Cardiac fibroblast (primary cell): ENCODE data around the gene POU2F2.

Source experiments
- DNase-seq, 2 donors: peaks; one replicate each; pipeline versions ENCODE4 v3.0.0 to v3.0.0-alpha.2; 2010; ENCODE audit warnings: low read depth in 2 of 2
- H3K4me3 ChIP-seq, 2 donors: replicated peaks in 1 of 2; 1 replicate in 1 of 2; 2 replicates in 1 of 2; pipeline ENCODE4 v1.5.1; 2011; ENCODE audit warnings: low read depth in 2 of 2, low read length in 2 of 2, mild to moderate bottlenecking in 2 of 2, moderate library complexity in 1 of 2
- TF ChIP-seq, protein P1 (sequence below): IDR thresholded peaks from one replicate; pipeline ENCODE4 v1.5.1; 2011; ENCODE audit warnings: low read depth, mild to moderate bottlenecking, low read length, inconsistent platforms

POU2F2 gene

DNA sequence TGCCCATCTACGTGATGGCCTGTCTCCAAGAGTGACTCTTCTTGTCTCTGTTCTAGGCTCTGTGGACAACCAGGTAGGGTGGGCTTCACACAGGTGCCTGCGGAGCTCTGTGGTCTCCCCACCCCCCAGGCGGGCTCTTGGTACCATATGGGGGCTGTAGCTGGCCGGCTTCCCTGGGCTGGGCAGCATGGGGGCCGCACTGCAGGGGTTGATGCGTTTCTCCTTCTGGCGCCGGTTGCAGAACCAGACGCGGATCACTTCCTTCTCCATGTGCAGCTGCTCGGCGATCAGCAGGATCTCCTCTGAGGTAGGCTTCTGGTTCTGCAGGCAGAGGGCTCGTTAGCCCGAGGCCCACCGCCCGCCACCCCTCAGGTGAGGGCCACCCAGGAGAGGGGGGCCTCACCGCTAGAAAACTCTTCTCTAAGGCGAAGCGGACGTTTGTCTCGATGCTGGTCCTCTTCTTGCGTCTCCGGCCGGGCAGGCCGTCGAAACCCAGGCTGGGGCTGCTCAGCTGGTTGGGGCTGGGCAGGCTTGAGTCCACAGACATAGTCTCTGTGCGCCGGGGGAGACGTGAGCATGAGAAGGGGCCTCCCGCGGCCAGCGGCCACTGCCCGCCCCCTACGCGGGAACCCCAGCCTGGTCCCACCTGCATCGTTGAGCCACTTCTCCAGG is 37.0 kb downstream of the POU2F2 start:
- H3K4me3 ChIP-seq = no peak overlapping the region
- DNase-seq = no peak
- TF ChIP-seq, protein P1, sequence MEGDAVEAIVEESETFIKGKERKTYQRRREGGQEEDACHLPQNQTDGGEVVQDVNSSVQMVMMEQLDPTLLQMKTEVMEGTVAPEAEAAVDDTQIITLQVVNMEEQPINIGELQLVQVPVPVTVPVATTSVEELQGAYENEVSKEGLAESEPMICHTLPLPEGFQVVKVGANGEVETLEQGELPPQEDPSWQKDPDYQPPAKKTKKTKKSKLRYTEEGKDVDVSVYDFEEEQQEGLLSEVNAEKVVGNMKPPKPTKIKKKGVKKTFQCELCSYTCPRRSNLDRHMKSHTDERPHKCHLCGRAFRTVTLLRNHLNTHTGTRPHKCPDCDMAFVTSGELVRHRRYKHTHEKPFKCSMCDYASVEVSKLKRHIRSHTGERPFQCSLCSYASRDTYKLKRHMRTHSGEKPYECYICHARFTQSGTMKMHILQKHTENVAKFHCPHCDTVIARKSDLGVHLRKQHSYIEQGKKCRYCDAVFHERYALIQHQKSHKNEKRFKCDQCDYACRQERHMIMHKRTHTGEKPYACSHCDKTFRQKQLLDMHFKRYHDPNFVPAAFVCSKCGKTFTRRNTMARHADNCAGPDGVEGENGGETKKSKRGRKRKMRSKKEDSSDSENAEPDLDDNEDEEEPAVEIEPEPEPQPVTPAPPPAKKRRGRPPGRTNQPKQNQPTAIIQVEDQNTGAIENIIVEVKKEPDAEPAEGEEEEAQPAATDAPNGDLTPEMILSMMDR = no peak

DNA sequence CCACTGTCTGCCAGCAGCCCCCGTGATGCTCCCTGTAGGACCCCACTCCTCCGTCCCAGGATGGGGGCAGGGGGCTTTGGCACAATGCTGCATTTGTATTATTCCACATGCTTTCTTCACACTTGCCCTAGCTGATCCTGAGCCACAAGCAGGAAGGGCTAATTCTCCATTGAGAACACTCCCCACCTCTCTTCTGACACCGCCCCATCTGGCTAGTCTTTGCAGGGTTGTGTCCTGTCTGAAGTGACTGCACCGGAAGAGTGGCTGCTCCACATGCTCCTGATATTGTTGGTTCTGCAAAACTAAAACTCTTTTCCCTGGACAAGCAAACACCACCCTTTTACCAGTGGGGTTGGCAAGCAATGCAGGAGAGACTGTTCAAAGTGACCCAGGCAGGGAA is 38.3 kb downstream of the POU2F2 start:
- no peak overlapping the region for H3K4me3 ChIP-seq
- no peak for DNase-seq
- TF ChIP-seq, protein P1 = no peak

DNA sequence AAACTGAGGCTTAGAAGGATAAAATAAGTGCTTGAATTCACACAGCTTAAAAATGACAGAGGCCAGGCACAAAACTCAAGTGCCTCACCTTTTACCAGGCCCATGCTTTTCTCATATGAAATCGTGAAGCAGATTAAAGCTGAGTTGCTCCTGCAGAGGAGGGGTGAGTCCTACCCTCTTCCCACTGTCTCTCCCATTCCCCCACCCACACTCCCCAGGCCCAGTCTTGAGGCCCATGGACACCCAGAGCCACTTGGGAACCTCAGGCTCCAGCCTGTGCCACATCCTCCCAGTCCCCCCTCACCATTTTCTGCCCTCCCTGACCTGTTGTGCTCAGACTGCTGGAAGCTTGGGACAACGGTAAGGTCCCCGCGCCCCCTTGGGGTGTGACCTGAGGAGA is 38.7 kb downstream of the POU2F2 start:
- TF ChIP-seq, protein P1 = no peak
- no peak overlapping the region for H3K4me3 ChIP-seq
- no peak for DNase-seq

DNA sequence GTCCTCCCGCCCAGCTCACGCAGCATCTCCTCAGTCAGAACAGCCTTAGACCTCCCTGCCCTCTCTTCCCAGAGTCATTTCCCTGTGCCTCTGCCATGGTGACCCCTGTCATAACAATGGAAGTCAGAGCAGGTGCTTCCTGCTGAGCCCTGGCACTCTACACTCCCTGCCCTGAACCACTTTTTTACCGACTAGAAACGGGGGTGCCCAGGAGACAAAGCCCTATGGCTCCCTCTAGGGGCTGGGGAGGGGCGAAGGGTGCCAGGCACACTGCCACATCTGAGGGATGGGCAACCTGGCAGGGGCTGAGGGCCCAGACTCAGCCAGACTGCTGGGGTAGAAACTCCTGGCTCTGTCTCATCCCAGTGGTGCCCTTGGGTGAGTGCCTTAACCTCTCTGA is 39.9 kb downstream of the POU2F2 start:
- H3K4me3 ChIP-seq = no peak overlapping the region
- TF ChIP-seq, protein P1 = peak; percentile 61
- peak; percentile 31 to 38 for DNase-seq

DNA sequence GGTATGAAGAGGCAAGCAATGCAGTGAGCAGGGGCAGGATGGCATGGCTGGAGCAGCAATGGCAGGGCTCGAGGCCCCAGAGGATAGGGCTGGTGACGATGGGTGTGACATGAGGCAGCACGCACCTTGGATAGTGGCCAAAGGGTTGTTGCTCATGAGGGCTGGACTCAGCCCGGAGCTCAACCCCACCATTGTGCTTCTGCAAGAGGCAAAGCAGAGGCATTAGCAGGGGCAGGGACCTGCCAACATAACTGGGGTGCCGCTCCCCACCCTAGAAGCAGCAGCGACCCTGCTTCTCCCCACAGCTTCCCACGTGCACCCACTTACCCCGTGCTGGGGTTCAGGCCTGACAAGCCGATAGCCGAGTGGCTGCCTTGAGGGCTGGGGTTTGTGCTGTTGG is 40.5 kb downstream of the POU2F2 start:
- TF ChIP-seq, protein P1 = no peak
- no peak overlapping the region for H3K4me3 ChIP-seq
- DNase-seq = peak; percentile 57 to 81

DNA sequence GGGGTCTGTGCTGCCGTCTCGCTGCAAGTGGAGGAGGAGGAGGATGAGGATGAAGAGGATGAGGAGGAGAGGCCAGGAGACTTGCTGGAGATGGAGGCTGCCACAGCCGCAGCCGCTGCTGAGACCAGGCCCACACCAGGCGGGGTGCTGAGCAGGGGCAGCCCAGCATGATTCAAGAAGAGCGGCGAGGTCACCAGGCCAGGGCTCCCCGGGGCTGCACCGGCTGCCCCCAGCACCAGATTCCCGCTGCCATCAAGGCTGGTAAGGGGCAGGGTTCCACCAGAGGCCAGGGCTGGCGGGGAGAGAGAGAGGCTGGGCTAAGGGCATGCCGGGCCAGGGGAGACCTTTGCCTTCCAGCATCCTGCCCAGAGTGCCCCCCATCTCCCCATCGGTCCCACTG is 40.9 kb downstream of the POU2F2 start:
- no peak for DNase-seq
- TF ChIP-seq, protein P1 = no peak
- H3K4me3 ChIP-seq = no peak overlapping the region

DNA sequence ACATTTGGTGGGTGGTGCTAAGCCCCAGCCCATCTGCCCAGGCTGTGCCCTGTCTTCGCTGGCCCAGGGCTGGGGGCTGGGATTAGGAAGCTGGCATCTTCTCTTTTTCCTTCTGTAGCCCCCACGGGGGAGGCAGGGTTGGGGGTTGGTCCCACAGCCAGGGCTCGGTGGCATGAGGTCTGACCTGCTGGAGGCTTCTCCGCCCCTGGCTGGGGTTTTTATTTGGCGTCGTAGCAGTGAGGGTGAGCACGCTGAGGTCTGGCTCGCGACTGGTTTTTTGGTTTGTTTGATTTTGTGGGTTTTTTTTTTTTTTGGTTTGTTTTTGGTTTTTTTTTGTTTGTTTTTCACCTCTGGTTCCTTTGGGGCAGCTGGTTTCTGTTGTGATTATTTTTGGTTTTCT is 41.6 kb downstream of the POU2F2 start:
- H3K4me3 ChIP-seq = no peak overlapping the region
- DNase-seq = no peak
- TF ChIP-seq, protein P1 = no peak
